GM20000 (cell line): ENCODE data around the gene FRZB.

Experiments used
- DNase-seq: peaks from one replicate; pipeline ENCODE4 v3.0.0; 2012; ENCODE audit warnings: low spot score
- TF ChIP-seq, protein P1 (sequence below): IDR thresholded peaks from 2 replicates; pipeline ENCODE4 v1.5.1; 2012; ENCODE audit warnings: mild to moderate bottlenecking, control low read depth; ENCODE audit errors: extremely low read depth, missing control alignments

The FRZB gene

DNA sequence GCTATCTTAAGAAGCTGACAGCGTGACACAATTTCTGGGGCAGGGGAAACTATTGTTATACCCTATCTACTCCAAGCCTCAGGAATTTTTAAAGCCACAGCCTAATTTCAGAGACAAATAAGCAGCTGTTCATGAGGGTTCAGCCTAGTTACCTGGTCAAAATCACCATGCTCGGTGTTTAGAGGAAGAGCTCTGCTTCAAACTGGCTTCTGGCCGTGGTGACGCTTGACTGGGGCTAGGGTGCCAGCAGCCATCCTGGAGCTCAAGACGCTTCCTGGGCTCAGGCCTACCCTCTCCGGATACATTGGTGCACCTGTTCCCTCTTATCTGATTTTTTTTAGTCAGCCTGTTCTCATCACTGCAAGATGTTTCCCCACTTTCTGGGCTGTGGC is 41.7 kb downstream of the FRZB start:
- TF ChIP-seq, protein P1, sequence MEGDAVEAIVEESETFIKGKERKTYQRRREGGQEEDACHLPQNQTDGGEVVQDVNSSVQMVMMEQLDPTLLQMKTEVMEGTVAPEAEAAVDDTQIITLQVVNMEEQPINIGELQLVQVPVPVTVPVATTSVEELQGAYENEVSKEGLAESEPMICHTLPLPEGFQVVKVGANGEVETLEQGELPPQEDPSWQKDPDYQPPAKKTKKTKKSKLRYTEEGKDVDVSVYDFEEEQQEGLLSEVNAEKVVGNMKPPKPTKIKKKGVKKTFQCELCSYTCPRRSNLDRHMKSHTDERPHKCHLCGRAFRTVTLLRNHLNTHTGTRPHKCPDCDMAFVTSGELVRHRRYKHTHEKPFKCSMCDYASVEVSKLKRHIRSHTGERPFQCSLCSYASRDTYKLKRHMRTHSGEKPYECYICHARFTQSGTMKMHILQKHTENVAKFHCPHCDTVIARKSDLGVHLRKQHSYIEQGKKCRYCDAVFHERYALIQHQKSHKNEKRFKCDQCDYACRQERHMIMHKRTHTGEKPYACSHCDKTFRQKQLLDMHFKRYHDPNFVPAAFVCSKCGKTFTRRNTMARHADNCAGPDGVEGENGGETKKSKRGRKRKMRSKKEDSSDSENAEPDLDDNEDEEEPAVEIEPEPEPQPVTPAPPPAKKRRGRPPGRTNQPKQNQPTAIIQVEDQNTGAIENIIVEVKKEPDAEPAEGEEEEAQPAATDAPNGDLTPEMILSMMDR = no peak
- no peak for DNase-seq

DNA sequence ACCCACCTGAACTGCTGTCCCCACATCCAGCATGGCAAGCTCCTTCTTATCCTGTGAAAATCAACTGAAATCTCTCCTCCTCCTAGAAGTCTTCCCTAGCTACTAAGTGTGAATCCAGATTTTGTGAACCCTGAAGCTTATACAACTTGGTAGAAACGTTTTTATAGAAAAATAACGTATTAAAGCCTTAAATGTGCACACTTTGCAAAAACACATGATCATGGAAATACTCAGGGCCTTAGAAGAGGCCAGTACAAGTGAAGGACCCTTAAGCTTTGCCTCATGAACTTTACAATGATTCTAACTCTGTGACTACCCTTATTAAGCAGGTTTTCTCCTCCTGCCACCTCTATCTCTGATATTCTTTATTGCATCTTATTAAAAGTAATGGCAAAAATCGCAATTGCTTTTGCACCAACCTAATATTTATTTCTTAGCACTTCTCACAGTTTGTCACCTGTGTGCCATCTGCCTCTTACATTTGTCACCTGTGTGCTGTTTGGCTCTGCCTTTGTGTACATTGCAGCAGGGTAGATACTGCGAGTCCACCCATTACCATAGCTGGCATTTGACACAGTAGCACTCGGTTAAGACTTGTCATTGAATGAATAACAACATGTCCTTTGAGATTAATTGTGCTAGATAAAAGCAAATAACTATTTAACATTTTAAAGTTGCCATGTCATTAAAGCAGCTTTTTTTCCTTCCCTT is 42.2 kb downstream of the FRZB start:
- TF ChIP-seq, protein P1 = no peak
- DNase-seq = no peak

DNA sequence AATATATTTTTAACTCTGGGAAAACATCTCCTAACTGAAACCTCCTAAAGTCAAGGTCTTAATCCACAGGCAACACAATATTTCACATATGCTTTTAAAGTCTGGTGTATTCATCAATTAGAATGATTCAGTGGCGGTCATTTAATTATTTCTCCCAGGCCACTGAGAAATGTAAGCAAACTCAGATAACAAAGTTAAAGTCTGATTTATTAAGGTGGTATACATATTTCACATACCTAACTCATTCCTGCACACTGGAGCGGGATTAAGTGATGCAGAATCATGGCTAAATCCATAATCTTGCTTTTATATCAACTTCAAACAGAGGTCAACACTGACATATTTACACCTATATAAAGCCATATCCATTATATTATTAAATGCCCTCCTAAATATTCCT is 43.7 kb downstream of the FRZB start:
- no peak for DNase-seq
- TF ChIP-seq, protein P1 = no peak

DNA sequence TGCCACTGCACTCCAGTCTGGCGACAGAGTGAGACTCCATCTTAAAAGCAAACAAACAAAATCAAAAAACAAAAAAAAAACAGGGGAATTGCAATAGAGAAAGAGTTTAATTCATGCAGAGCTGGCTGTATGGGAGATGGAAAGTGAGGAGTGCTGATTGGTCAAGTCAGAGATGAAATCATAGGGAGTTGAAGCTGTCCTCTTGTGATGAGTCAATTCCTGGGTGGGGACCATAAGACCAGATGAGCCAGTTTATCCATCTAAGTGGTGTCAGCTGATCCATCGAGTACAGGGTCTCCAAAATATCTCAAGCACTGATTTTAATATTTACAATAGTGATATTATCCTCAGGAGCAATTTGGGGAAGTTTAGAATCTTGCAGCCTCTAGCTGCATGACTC is 45.3 kb downstream of the FRZB start:
- no peak for DNase-seq
- TF ChIP-seq, protein P1 = no peak

DNA sequence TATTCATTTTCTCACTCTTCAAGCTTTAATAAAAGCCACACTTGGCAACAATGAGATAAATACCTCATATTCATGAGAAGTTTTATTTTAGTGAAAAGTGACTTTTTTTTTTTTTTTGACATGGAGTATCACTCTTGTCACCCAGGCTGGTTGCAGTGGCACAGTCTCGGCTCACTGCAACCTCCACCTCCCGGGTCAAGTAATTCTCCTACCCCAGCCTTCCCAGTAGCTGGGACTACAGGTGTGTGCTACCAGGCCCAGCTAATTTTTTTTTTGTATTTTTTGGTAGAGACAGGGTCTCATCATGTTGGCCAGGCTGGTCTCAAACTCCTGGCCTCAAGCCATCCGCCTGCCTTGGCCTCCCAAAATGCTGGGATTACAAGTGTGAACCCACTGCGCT is 47.0 kb downstream of the FRZB start:
- no peak for DNase-seq
- TF ChIP-seq, protein P1 = no peak

DNA sequence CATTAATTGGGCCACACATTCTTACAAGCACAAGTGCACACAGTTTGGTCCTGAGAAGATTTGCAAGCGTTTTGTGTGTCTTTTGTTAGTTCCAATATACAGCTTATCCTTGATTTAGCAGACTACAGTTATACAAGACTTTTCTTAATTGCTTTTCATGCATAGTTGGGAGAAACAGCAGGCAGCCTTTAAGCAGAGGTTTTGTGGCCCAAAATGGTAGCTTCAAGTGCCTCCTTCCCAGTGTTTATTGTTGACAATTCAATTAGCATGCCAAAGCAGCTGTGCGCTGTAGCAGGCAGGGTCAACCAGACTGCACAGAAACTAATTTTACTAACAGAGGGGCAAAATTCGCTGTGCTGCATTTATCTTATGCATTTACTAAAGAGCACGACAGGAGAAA is 47.5 kb downstream of the FRZB start:
- DNase-seq = no peak
- TF ChIP-seq, protein P1 = no peak

DNA sequence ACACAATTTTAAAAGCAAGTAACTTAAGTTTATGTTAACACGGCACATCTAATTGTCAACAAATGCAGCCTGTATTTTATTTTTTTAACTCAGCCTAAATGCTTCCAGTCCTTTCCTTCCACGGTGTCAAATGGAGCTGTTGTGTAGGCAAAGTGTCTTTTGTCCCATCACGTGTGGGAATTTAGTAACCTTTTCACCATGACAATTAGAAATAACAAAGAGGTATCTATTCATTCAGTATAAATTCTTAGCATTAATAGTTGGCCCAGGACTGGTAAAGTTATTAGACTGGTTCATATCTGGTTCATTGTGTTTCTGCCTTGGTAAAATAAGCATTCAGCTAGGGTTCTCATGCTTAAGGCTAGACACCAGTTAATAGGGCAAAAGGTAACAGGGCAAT is 47.9 kb downstream of the FRZB start:
- TF ChIP-seq, protein P1 = no peak
- no peak for DNase-seq
